Kidney epithelial cell (primary cell): Measurements from ENCODE around the gene NKTR. TPM values are rescaled to one million over a fixed set of nuclear protein-coding genes. Genes with fewer than 3 reads are reported as not detected.

Source experiments
- DNase-seq: peaks from one replicate; pipeline ENCODE4 v3.0.0-alpha.2; 2010; ENCODE audit warnings: low read depth
- H3K27me3 ChIP-seq: 2 replicates; pipeline ENCODE4 v1.6.0; 2011; ENCODE audit warnings: low read length; ENCODE audit not compliant: control insufficient read depth, insufficient read depth
- H3K36me3 ChIP-seq: 2 replicates; pipeline ENCODE4 v1.5.1; 2011; ENCODE audit warnings: low read length; ENCODE audit not compliant: control insufficient read depth, insufficient read depth
- H3K4me3 ChIP-seq: 2 replicates; pipeline ENCODE4 v1.5.1; 2011; ENCODE audit warnings: low read depth, mild to moderate bottlenecking, control low read depth, low read length
- CTCF ChIP-seq: IDR thresholded peaks from 2 replicates; pipeline ENCODE4 v1.5.1; 2011; ENCODE audit warnings: mild to moderate bottlenecking, moderate library complexity, low read length, control low read depth, inconsistent platforms; ENCODE audit not compliant: insufficient read depth, poor library complexity, severe bottlenecking
- total RNA-seq: library from RNA; depleted of rRNA; stranded (reverse); fragments of >200 nt; gene quantifications from 2 replicates; pipeline ENCODE4 v1.2.3, GENCODE V29; 2015

The NKTR gene
- total RNA-seq, 1 donor from 2014 or later: 29.8 TPM

- no peaks in the 10 kb centered on the region for H3K27me3 ChIP-seq
- no peak for DNase-seq
- peaks cover 5% of the 10 kb centered on the region for H3K36me3 ChIP-seq
- TF ChIP-seq CTCF: no peak
- H3K4me3 ChIP-seq: no peak overlapping the region
Observed at GRCh38 chr3:42638339-42638842, 37.9 kb downstream of the NKTR start.

GRCh38 chr3:42639192-42639591 is 38.7 kb downstream of the NKTR start:
- Histone ChIP-seq H3K36me3 (peaks cover 5% of the 10 kb centered on the region), H3K27me3 (no peaks in the 10 kb centered on the region), H3K4me3 (no peak overlapping the region)
- TF ChIP-seq CTCF: no peak
- no peak for DNase-seq

- Histone ChIP-seq H3K4me3 (no peak overlapping the region), H3K36me3 (peaks cover 7% of the 10 kb centered on the region), H3K27me3 (no peaks in the 10 kb centered on the region)
- TF ChIP-seq CTCF: no peak
- DNase-seq: no peak
Observed at GRCh38 chr3:42640129-42640528, 39.6 kb downstream of the NKTR start.

GRCh38 chr3:42640771-42641370 is 40.4 kb downstream of the NKTR start:
- H3K27me3 ChIP-seq: no peaks in the 10 kb centered on the region
- no peak overlapping the region for H3K4me3 ChIP-seq
- DNase-seq: no peak
- H3K36me3 ChIP-seq: peaks cover 7% of the 10 kb centered on the region
- no peak for TF ChIP-seq CTCF

GRCh38 chr3:42647821-42648459 is 47.5 kb downstream of the NKTR start:
- peaks cover 2% of the 10 kb centered on the region for H3K36me3 ChIP-seq
- TF ChIP-seq CTCF: no peak
- H3K4me3 ChIP-seq: no peak overlapping the region
- no peak for DNase-seq
- H3K27me3 ChIP-seq: no peaks in the 10 kb centered on the region
